Hepatocyte (in vitro differentiated cells): ENCODE data around the gene PTPRM.

Source experiments
- EZH2 ChIP-seq: fragments of 200-600 bp; sonication (generic); IDR thresholded peaks from 2 replicates; pipeline ENCODE4 v1.6.1; 2016; ENCODE audit warnings: antibody characterized with exemption, mild to moderate bottlenecking, borderline replicate concordance
- TF ChIP-seq, protein P1 (sequence below): fragments of 200-600 bp; sonication (generic); IDR thresholded peaks from 2 replicates; pipeline ENCODE4 v1.5.1; 2016; ENCODE audit warnings: antibody characterized with exemption, mild to moderate bottlenecking; ENCODE audit not compliant: poor library complexity

DNA sequence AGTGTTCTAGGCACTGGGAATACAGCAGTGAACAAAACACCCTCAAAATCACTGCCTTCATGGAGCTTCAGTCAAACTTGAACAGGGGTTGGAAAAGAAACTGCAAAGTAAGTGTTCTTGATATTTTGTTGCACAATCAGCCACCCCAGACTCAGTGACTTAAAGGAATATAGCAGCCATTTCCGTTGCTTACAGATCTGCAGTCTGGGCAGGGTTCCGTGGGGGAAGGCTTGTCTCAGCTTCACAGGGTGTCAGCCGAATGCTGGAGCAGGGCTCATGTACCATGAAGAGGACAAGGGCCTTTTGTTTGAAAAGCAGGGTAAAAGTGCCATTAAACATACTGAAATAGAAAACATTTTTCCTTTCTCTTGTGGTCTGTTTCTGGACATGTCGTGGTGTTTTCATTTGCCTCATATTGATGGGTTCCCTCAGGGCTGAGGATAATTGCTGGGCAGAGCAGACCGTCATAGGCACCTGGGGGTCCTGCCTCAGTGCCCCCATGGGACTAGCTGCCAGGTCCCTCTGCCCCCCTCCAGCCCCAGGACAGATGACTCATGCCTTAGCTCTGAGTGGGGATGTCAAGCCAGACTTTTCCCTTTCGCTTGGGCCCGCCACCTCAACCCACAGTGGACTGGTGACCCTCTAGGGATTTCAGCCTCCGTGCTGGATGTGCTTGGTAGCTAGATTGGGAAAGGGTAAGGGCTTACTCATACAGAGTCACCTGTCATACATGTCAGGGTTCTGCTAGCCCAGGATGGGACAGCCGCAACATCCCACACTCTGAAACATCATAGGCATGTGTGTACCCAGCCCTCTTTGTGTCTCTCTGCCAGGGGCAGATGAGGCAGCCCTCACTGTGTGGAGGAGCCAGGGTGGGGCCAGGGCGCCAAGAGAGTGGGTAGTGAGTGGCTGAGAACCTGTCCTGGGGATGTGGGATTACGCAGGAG lies 96.5 kb downstream of the PTPRM start:
- TF ChIP-seq, protein P1, sequence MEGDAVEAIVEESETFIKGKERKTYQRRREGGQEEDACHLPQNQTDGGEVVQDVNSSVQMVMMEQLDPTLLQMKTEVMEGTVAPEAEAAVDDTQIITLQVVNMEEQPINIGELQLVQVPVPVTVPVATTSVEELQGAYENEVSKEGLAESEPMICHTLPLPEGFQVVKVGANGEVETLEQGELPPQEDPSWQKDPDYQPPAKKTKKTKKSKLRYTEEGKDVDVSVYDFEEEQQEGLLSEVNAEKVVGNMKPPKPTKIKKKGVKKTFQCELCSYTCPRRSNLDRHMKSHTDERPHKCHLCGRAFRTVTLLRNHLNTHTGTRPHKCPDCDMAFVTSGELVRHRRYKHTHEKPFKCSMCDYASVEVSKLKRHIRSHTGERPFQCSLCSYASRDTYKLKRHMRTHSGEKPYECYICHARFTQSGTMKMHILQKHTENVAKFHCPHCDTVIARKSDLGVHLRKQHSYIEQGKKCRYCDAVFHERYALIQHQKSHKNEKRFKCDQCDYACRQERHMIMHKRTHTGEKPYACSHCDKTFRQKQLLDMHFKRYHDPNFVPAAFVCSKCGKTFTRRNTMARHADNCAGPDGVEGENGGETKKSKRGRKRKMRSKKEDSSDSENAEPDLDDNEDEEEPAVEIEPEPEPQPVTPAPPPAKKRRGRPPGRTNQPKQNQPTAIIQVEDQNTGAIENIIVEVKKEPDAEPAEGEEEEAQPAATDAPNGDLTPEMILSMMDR, result no peak
- TF ChIP-seq EZH2, result no peak
